Skeletal muscle satellite cell (primary cell): ENCODE measurements around the gene PPP2R2B.

ENCODE experiments used
- H3K27me3 ChIP-seq: 2 replicates; pipeline ENCODE4 v1.7.0; 2013; ENCODE audit warnings: low read length; ENCODE audit not compliant: control insufficient read depth, insufficient read depth
- H3K36me3 ChIP-seq: 2 replicates; pipeline ENCODE4 v1.7.0; 2013; ENCODE audit warnings: mild to moderate bottlenecking, control low read depth, low read length; ENCODE audit not compliant: insufficient read depth
- H3K4me1 ChIP-seq: 2 replicates; pipeline ENCODE4 v1.7.0; 2013; ENCODE audit warnings: low read length; ENCODE audit not compliant: control insufficient read depth, insufficient read depth
- H3K4me2 ChIP-seq: 2 replicates; pipeline ENCODE4 v1.7.0; 2013; ENCODE audit warnings: mild to moderate bottlenecking, low read length
- H3K4me3 ChIP-seq: 2 replicates; pipeline ENCODE4 v1.7.0; 2013; ENCODE audit warnings: low read length
- H3K9ac ChIP-seq: 2 replicates; pipeline ENCODE4 v1.7.0; 2013; ENCODE audit warnings: mild to moderate bottlenecking, low read depth, low read length, moderate library complexity
- H3K9me3 ChIP-seq: replicated peaks from 2 replicates; pipeline ENCODE4 v1.7.0; 2013; ENCODE audit warnings: mild to moderate bottlenecking, control low read depth, low read length

The PPP2R2B gene

DNA sequence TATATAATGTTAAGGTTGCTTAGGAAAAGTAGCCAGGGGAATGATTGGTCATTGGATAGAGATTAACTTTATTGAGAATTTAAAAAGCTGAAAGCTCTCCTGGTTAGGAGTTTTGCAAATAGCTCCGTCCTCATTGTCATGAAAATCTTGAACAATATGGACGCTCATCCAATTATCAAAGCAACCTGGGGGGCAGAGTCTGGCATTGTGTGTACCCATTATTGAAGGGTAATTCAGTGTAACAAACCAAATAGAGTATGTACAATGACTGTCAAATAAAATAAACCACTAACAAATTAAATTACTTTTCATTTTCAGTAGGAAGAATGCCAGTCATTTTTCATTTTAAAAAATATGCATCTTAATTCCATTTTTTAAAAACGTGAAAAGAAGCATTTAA is 218.6 kb downstream of the PPP2R2B start:
- Histone ChIP-seq H3K4me1 (no peaks in the 10 kb centered on the region), H3K4me3 (no peak overlapping the region), H3K27me3 (no peaks in the 10 kb centered on the region), H3K4me2 (no peak overlapping the region), H3K36me3 (no peaks in the 10 kb centered on the region), H3K9ac (no peak overlapping the region), H3K9me3 (no peaks in the 10 kb centered on the region)

GRCh38 chr5:146656703-146657102 is 221.9 kb downstream of the PPP2R2B start:
- H3K4me2 ChIP-seq, result no peak overlapping the region
- no peaks in the 10 kb centered on the region for H3K4me1 ChIP-seq
- H3K4me3 ChIP-seq, result no peak overlapping the region
- H3K36me3 ChIP-seq, result no peaks in the 10 kb centered on the region
- H3K27me3 ChIP-seq, result no peaks in the 10 kb centered on the region
- no peaks in the 10 kb centered on the region for H3K9me3 ChIP-seq
- H3K9ac ChIP-seq, result no peak overlapping the region

DNA sequence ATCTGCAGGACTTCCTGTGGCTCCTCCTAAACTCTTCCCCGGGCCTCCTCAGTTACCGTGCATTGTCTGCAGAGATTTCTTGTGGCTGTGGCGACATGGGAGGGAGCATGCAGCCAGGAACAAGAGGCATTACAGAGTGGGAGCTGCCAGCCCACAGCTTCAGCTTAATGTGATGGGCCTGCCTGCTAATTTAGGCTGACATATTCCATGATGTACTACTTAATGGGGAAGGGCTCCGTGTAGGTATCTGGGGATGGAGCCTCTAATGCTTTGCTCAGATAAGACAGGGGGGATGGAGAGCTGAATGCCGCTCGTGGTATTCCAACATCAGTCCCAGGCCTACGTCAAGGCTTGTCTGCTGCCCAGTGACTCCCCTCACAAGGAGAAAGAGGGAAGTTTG is 225.0 kb downstream of the PPP2R2B start:
- no peak overlapping the region for H3K4me2 ChIP-seq
- H3K9me3 ChIP-seq, result no peaks in the 10 kb centered on the region
- H3K27me3 ChIP-seq, result no peaks in the 10 kb centered on the region
- H3K36me3 ChIP-seq, result no peaks in the 10 kb centered on the region
- no peak overlapping the region for H3K4me3 ChIP-seq
- H3K9ac ChIP-seq, result no peak overlapping the region
- H3K4me1 ChIP-seq, result no peaks in the 10 kb centered on the region

- Histone ChIP-seq H3K4me3 (no peak overlapping the region), H3K9me3 (no peaks in the 10 kb centered on the region), H3K4me1 (no peaks in the 10 kb centered on the region), H3K27me3 (no peaks in the 10 kb centered on the region), H3K4me2 (no peak overlapping the region), H3K9ac (no peak overlapping the region), H3K36me3 (no peaks in the 10 kb centered on the region)
Measured at GRCh38 chr5:146652547-146652946, 226.0 kb downstream of the PPP2R2B start.

DNA sequence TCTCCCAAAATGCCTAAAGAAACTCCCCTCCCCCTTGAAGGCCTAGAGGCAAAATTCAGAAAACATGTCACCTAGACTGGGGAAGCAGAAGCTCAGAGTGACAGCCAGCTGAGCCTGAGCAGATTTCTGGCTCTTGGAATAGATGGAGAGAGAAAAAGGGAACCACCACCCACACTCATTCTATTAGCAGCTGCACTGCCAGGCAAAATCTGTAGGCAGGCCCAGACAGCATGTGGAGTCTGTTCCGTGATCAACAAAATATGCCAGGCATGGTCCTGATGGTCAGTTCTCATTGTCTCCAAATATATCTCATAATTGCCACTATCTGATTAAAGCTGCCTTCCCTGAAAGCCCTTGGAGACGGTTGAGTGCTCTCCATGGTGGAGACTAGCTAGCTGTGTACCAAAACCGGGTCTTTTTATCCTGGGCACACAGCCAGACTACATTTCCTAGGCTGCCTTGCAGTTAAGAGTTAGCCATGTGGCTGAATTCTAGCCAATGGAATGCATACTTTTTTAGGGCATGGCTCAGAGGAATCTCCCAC is 230.8 kb downstream of the PPP2R2B start:
- H3K4me1 ChIP-seq, result no peaks in the 10 kb centered on the region
- no peak overlapping the region for H3K4me2 ChIP-seq
- H3K9me3 ChIP-seq, result no peaks in the 10 kb centered on the region
- no peaks in the 10 kb centered on the region for H3K27me3 ChIP-seq
- no peaks in the 10 kb centered on the region for H3K36me3 ChIP-seq
- no peak overlapping the region for H3K9ac ChIP-seq
- H3K4me3 ChIP-seq, result no peak overlapping the region

GRCh38 chr5:146646441-146646840 is 232.1 kb downstream of the PPP2R2B start:
- Histone ChIP-seq H3K27me3 (no peaks in the 10 kb centered on the region), H3K4me1 (no peaks in the 10 kb centered on the region), H3K36me3 (no peaks in the 10 kb centered on the region), H3K4me3 (no peak overlapping the region), H3K9me3 (no peaks in the 10 kb centered on the region), H3K9ac (no peak overlapping the region), H3K4me2 (no peak overlapping the region)

DNA sequence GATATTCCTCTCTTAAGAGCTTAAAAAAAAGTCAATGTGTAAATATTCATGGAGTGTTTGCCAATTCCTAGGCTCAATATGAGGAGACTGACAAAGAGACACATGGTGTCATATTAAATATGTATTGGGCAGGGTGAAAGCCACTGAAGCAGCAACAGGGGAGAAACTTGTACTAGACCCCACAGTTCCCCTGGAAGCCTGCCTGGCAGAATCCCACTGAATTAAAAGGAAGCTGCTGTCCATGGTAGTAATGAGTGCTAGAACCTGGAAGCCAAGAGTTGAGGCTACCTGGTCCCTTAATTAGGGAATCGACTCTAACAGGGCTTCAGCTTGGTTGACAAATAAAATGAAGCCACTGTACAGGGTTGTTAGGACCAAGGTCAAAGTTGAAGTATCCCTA is 233.2 kb downstream of the PPP2R2B start:
- Histone ChIP-seq H3K27me3 (no peaks in the 10 kb centered on the region), H3K4me3 (no peak overlapping the region), H3K4me2 (no peak overlapping the region), H3K9me3 (no peaks in the 10 kb centered on the region), H3K9ac (no peak overlapping the region), H3K4me1 (no peaks in the 10 kb centered on the region), H3K36me3 (no peaks in the 10 kb centered on the region)

DNA sequence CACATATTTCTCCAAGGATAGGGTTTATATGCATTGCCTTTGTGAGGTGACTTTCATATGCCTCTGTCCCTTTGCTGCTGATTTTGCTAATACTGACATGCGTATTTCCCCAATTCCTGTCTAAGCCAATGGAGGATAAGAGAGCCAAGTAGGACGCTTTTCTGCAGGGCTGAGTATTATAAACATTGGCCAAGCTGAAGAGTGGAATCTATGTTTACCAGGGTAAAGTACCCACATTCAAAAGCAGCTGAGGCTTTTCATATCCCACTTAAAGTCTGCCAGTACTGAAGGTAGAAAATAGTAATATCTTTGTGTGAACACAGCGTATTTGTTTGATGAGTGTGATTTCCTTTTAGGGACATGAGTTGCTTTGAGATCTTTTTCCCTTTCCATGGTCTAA is 233.7 kb downstream of the PPP2R2B start:
- Histone ChIP-seq H3K9me3 (no peaks in the 10 kb centered on the region), H3K4me3 (no peak overlapping the region), H3K9ac (no peak overlapping the region), H3K36me3 (no peaks in the 10 kb centered on the region), H3K27me3 (no peaks in the 10 kb centered on the region), H3K4me2 (no peak overlapping the region), H3K4me1 (no peaks in the 10 kb centered on the region)

GRCh38 chr5:146643776-146644175 is 234.8 kb downstream of the PPP2R2B start:
- H3K4me2 ChIP-seq, result no peak overlapping the region

DNA sequence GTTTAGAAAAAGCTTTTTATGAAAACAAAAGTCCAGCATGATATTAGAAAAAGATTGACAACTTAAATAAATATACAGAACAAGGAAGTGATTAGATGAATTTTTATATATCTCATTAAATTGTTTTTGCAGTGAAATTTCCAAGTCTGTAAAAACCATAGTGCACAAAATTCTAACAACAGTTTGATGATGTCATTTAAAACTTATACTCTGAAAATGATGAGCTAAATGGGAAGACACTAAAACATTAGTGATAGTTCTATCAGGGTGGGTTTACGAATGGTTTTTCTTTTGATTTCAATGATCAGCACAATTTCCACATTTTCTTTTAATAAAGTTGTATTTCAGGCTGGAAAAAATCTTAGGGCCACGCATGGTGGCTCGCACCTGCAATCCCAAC is 236.1 kb downstream of the PPP2R2B start:
- H3K27me3 ChIP-seq, result no peaks in the 10 kb centered on the region
- no peaks in the 10 kb centered on the region for H3K9me3 ChIP-seq
- no peaks in the 10 kb centered on the region for H3K4me1 ChIP-seq
- no peak overlapping the region for H3K4me2 ChIP-seq
- no peak overlapping the region for H3K9ac ChIP-seq
- no peak overlapping the region for H3K4me3 ChIP-seq
- H3K36me3 ChIP-seq, result no peaks in the 10 kb centered on the region

More at GRCh38 chr5:146643776-146644175, 234.8 kb downstream of the PPP2R2B start:
- Histone ChIP-seq H3K36me3 (no peaks in the 10 kb centered on the region), H3K9ac (no peak overlapping the region), H3K4me3 (no peak overlapping the region), H3K9me3 (no peaks in the 10 kb centered on the region), H3K27me3 (no peaks in the 10 kb centered on the region), H3K4me1 (no peaks in the 10 kb centered on the region)

- Histone ChIP-seq H3K9ac (no peak overlapping the region), H3K36me3 (no peaks in the 10 kb centered on the region), H3K4me2 (no peak overlapping the region), H3K4me1 (no peaks in the 10 kb centered on the region), H3K27me3 (no peaks in the 10 kb centered on the region), H3K4me3 (no peak overlapping the region), H3K9me3 (no peaks in the 10 kb centered on the region)
Measured at GRCh38 chr5:146641941-146642340, 236.6 kb downstream of the PPP2R2B start.

DNA sequence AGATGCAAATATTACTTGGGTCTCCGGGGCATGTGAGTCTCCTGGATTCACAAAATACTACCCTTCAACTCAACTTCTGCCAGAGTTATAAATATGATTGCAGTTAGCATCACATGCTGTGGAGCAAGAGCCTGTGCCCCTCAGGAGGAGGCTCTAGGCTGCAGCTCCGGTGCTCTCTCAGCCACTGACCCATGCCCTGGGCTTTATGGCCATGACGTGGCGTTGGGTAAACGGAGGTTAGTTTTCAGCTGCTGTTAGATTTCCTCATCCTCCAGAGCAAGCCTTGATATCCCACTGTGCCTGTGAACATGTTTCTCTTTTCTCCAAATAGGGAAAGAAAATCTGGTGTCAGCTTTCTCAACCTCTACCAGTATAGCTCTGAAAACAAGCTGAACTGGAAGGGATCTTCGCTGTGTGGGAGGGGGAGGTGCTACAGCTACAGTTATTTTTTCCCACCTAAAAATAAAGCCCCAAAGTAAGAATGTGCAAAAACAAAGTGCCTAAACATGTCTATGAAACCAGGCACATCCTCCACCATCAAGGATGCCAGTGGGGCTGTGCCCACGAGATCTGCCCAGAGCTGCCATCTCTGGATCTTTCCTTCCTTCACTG is 238.2 kb downstream of the PPP2R2B start:
- Histone ChIP-seq H3K4me1 (no peaks in the 10 kb centered on the region), H3K36me3 (no peaks in the 10 kb centered on the region), H3K4me3 (no peak overlapping the region), H3K4me2 (no peak overlapping the region), H3K9me3 (no peaks in the 10 kb centered on the region), H3K27me3 (no peaks in the 10 kb centered on the region), H3K9ac (no peak overlapping the region)
